Measurements from ENCODE around the gene ICA1. TPM values are rescaled to one million over a fixed set of nuclear protein-coding genes. Genes with fewer than 3 reads are reported as not detected.

The ICA1 gene
- total RNA-seq, 6 donors from 2014 or later = 19.3 to 85.4 (median 44.6) TPM

GRCh38 chr7:8290645-8291308, 28.8 kb upstream of the ICA1 start:
- no peaks in the 10 kb centered on the region for H3K36me3 ChIP-seq
- peak in 1 of 2 donors; percentile 22 for DNase-seq
- no peaks in the 10 kb centered on the region for H3K9me3 ChIP-seq
- 37 to 47% methylated on average over 3 of the region's 3 CpGs for WGBS, 2 donors
- H3K27me3 ChIP-seq = no peaks in the 10 kb centered on the region
- no peak overlapping the region for H3K27ac ChIP-seq
- TF ChIP-seq EP300 (IDR thresholded peaks at IDR 0.05) = peak in 1 of 4 donors; percentile 7
- TF ChIP-seq POLR2AphosphoS5 (IDR thresholded peaks at IDR 0.05) = no peak
- peaks cover 0 to 6% (median 3%) of the 10 kb centered on the region in 4 donors for H3K4me1 ChIP-seq
- no peak overlapping the region for H3K4me3 ChIP-seq
- no peak for ATAC-seq (ENCODE audit: low FRiP score in 2 of 2)

DNA sequence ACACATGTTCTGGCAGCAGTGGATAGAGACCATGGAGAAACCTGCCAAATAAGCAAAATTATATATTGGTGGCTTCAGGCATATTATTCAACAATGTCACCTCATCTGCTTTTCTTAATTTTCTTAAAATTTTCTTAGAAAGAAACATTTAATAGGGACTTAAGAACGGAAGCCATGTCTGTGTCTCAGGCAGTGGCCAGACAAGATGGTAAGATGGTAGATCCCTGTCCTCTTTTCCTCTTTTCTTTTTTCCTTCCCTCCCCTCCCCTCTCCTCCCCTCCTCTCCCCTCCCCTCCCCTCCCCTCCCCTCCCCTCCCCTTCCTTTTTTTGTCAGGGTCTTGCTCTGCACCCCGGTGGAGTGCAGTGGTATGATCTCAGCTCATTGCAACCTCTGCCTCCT, 24.2 kb upstream of the ICA1 start:
- DNase-seq (no peak), ATAC-seq (ENCODE audit: low FRiP score in 2 of 2) (no peak)
- Histone ChIP-seq H3K27me3 (no peaks in the 10 kb centered on the region), H3K27ac (no peak overlapping the region), H3K4me3 (no peak overlapping the region), H3K36me3 (no peaks in the 10 kb centered on the region), H3K4me1 (peaks cover 0 to 5% (median under 1%) of the 10 kb centered on the region in 4 donors), H3K9me3 (no peaks in the 10 kb centered on the region)
- WGBS, 2 donors = 80 to 87% methylated on average over 2 of the region's 2 CpGs
- TF ChIP-seq EP300 (IDR thresholded peaks at IDR 0.05) (no peak), POLR2AphosphoS5 (IDR thresholded peaks at IDR 0.05) (no peak), POLR2A (IDR thresholded peaks at IDR 0.05) (no peak)
- TF ChIP-seq, protein P1, sequence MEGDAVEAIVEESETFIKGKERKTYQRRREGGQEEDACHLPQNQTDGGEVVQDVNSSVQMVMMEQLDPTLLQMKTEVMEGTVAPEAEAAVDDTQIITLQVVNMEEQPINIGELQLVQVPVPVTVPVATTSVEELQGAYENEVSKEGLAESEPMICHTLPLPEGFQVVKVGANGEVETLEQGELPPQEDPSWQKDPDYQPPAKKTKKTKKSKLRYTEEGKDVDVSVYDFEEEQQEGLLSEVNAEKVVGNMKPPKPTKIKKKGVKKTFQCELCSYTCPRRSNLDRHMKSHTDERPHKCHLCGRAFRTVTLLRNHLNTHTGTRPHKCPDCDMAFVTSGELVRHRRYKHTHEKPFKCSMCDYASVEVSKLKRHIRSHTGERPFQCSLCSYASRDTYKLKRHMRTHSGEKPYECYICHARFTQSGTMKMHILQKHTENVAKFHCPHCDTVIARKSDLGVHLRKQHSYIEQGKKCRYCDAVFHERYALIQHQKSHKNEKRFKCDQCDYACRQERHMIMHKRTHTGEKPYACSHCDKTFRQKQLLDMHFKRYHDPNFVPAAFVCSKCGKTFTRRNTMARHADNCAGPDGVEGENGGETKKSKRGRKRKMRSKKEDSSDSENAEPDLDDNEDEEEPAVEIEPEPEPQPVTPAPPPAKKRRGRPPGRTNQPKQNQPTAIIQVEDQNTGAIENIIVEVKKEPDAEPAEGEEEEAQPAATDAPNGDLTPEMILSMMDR (IDR thresholded peaks at IDR 0.05) = no peak

GRCh38 chr7:8285155-8285554, 23.2 kb upstream of the ICA1 start:
- Histone ChIP-seq H3K9me3 (no peaks in the 10 kb centered on the region), H3K27me3 (no peaks in the 10 kb centered on the region), H3K4me1 (no peaks in the 10 kb centered on the region), H3K27ac (no peak overlapping the region), H3K36me3 (no peaks in the 10 kb centered on the region), H3K4me3 (no peak overlapping the region)
- TF ChIP-seq POLR2A (IDR thresholded peaks at IDR 0.05) (no peak), EP300 (IDR thresholded peaks at IDR 0.05) (no peak), POLR2AphosphoS5 (IDR thresholded peaks at IDR 0.05) (no peak)
- TF ChIP-seq, protein P1 (IDR thresholded peaks at IDR 0.05) = no peak
- DNase-seq (no peak), ATAC-seq (ENCODE audit: low FRiP score in 2 of 2) (no peak)

- DNase-seq = no peak
- Histone ChIP-seq H3K27me3 (no peaks in the 10 kb centered on the region), H3K27ac (no peak overlapping the region), H3K4me1 (no peaks in the 10 kb centered on the region), H3K4me3 (no peak overlapping the region), H3K36me3 (no peaks in the 10 kb centered on the region), H3K9me3 (no peaks in the 10 kb centered on the region)
- TF ChIP-seq POLR2AphosphoS5 (IDR thresholded peaks at IDR 0.05) (no peak), EP300 (IDR thresholded peaks at IDR 0.05) (no peak), POLR2A (IDR thresholded peaks at IDR 0.05) (no peak)
- TF ChIP-seq, protein P1 (IDR thresholded peaks at IDR 0.05) = no peak
- 33% methylated on average over 1 of the region's 1 CpG for WGBS, 2 donors
- ATAC-seq (ENCODE audit: low FRiP score in 2 of 2) = no peak
Measured at GRCh38 chr7:8284606-8285005, 22.6 kb upstream of the ICA1 start.

DNA sequence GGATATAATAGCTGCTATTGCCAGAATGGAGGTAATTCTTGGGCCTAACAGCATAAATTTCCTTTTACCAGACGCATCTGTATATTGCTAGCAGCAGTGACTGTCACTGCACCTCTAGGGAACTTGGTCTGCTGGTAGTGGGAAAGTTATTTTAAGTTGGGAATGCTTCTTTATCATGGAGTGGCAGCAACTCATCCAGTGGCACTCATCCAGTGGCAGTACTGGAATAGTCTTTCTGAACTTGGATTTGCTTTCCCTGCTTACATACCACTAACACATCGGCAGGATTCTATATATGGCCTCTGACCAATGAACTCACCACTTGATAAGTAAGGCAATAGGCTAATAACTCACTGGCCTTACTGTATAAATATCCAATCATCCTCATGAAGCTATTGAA, 22.0 kb upstream of the ICA1 start:
- H3K9me3 ChIP-seq = no peaks in the 10 kb centered on the region
- H3K4me1 ChIP-seq = no peaks in the 10 kb centered on the region
- H3K27ac ChIP-seq = no peak overlapping the region
- TF ChIP-seq EP300 (IDR thresholded peaks at IDR 0.05) (no peak), POLR2AphosphoS5 (IDR thresholded peaks at IDR 0.05) (no peak), POLR2A (IDR thresholded peaks at IDR 0.05) (no peak)
- TF ChIP-seq, protein P1 (IDR thresholded peaks at IDR 0.05) = no peak
- 83 to 88% methylated on average over 2 of the region's 2 CpGs for WGBS, 2 donors
- H3K36me3 ChIP-seq = no peaks in the 10 kb centered on the region
- ATAC-seq (ENCODE audit: low FRiP score in 2 of 2) (no peak), DNase-seq (no peak)
- H3K27me3 ChIP-seq = no peaks in the 10 kb centered on the region
- H3K4me3 ChIP-seq = no peak overlapping the region
